ENCODE results near the gene ACAA1.
"Not testable (repeated sequence)": the region's sequence is repeated elsewhere in the genome, so short reads cannot be mapped to it uniquely, and the experiment has no call there.

Gene ACAA1

DNA sequence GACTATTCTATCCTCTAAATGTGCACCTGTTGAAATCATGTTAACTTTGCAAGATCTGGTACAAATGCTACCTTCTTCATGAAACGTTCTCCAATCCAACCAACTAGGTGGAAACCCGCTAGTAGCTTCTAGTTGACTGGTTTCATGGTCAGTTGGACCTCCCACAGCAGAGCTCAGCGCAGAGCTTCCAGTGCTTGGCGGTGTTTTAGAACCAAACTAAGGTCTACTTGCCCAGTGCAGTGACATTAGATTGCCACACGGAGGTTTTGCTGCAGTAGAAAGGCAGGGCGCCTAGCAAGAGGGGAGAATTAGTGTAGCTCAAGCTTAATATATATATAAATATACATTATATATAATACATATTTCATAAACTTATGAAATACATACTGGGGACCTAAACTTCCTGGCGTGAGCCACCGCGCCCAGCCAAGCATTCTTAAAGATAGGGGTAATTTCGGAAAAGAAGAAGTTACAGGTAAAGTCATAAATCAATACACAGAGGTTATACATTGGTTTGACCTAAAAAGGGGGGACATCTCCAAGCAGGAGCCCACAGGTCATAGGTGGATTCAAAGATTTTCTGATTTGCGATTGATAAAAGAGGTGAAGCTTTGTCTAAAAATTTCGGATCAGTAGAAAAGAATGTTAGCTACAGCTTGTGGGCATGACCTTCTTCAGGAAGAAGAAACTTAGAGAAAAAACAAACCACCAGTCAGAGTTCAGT, 26.4 kb upstream of the ACAA1 start:
- TF ChIP-seq, protein P1, sequence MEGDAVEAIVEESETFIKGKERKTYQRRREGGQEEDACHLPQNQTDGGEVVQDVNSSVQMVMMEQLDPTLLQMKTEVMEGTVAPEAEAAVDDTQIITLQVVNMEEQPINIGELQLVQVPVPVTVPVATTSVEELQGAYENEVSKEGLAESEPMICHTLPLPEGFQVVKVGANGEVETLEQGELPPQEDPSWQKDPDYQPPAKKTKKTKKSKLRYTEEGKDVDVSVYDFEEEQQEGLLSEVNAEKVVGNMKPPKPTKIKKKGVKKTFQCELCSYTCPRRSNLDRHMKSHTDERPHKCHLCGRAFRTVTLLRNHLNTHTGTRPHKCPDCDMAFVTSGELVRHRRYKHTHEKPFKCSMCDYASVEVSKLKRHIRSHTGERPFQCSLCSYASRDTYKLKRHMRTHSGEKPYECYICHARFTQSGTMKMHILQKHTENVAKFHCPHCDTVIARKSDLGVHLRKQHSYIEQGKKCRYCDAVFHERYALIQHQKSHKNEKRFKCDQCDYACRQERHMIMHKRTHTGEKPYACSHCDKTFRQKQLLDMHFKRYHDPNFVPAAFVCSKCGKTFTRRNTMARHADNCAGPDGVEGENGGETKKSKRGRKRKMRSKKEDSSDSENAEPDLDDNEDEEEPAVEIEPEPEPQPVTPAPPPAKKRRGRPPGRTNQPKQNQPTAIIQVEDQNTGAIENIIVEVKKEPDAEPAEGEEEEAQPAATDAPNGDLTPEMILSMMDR (conservative IDR thresholded peaks at IDR 0.05; ENCODE audit: control insufficient read depth, insufficient read depth, low read depth, low read length): no peak
- no peak overlapping the region for H3K4me3 ChIP-seq (ENCODE audit: control insufficient read depth, low read depth, low read length)
- no peak for DNase-seq (ENCODE audit: low read depth)

GRCh38 chr3:38160704-38161103, 23.8 kb upstream of the ACAA1 start:
- DNase-seq (ENCODE audit: low read depth): not testable (repeated sequence)

GRCh38 chr3:38158472-38158871, 21.5 kb upstream of the ACAA1 start:
- no peak for DNase-seq (ENCODE audit: low read depth)
- no peak overlapping the region for H3K4me3 ChIP-seq (ENCODE audit: control insufficient read depth, low read depth, low read length)
- TF ChIP-seq, protein P1 (conservative IDR thresholded peaks at IDR 0.05; ENCODE audit: control insufficient read depth, insufficient read depth, low read depth, low read length): no peak

More at GRCh38 chr3:38160704-38161103, 23.8 kb upstream of the ACAA1 start:
- not testable (repeated sequence) for H3K4me3 ChIP-seq (ENCODE audit: control insufficient read depth, low read depth, low read length)

DNA sequence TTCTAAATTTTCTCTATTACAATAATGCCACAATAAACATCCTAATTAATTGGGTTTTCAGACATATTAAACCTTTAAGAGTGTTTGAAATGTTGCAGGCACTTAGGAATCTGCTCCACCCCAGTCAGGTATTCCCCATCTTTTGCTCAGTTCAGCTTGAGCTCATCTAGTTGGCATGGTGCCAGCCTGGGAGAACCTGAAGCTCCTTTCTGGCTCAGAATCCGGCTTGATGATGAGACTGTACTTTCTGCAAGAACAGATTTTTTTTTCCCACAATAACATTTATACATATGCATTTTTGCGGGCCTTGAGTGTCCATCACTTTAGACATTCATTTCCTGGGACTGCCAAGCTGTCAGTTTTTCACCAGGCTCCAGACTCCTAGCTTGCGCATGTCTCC, 20.7 kb upstream of the ACAA1 start:
- H3K4me3 ChIP-seq (ENCODE audit: control insufficient read depth, low read depth, low read length): no peak overlapping the region
- DNase-seq (ENCODE audit: low read depth): no peak
- TF ChIP-seq, protein P1 (conservative IDR thresholded peaks at IDR 0.05; ENCODE audit: control insufficient read depth, insufficient read depth, low read depth, low read length): no peak

DNA sequence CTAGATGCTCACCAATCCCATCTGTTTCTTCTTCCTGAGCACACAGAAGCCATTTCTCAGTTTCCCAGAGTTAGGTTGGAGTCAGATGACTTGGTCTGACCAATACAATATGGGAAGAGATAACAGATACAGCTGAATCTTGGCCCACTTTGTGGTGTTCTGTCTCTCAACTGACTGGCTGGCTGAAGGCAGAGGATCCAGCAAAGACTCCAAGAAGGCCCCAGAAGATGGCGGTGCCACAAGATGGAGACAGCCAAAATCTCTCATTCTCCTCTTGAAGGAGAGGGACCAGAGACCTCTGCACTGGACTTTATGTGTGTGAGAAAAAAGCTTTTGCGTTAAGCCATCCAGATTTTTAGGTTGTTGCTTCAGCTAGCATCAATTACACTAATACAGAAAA, 20.2 kb upstream of the ACAA1 start:
- no peak overlapping the region for H3K4me3 ChIP-seq (ENCODE audit: control insufficient read depth, low read depth, low read length)
- DNase-seq (ENCODE audit: low read depth): no peak
- TF ChIP-seq, protein P1 (conservative IDR thresholded peaks at IDR 0.05; ENCODE audit: control insufficient read depth, insufficient read depth, low read depth, low read length): no peak

DNA sequence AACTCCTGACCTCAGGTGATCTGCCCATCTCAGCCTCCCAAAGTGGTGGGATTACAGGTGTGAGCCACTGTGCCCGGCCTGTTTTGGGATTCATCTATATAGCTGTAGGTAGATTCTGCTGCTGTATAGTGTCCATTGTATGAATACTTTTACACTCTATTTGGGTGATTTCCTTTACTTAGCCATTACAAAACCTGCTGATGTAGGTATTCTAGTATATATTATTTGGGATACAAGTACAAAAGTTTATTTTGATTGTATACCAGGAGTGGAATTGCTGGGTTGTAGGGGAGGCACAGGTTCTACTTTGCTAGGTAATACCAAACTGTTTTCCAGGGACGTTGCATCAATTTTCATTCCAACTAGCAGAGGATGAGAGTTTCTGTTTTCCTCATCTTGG, 18.9 kb upstream of the ACAA1 start:
- no peak overlapping the region for H3K4me3 ChIP-seq (ENCODE audit: control insufficient read depth, low read depth, low read length)
- TF ChIP-seq, protein P1 (conservative IDR thresholded peaks at IDR 0.05; ENCODE audit: control insufficient read depth, insufficient read depth, low read depth, low read length): no peak

GRCh38 chr3:38154625-38155255, 17.8 kb upstream of the ACAA1 start:
- no peak overlapping the region for H3K4me3 ChIP-seq (ENCODE audit: control insufficient read depth, low read depth, low read length)
- TF ChIP-seq, protein P1 (conservative IDR thresholded peaks at IDR 0.05; ENCODE audit: control insufficient read depth, insufficient read depth, low read depth, low read length): no peak
- DNase-seq (ENCODE audit: low read depth): no peak

More for the DNA sequence above, 18.9 kb upstream of the ACAA1 start:
- DNase-seq (ENCODE audit: low read depth): no peak
